HepG2 (cell line): ENCODE results near the gene NPEPL1. TPM values are rescaled to one million over a fixed set of nuclear protein-coding genes. Genes with fewer than 3 reads are reported as not detected.
A peak's percentile ranks its signal among the peaks of the same experiment; 100 is the strongest.
"Not testable (repeated sequence)": the region's sequence is repeated elsewhere in the genome, so short reads cannot be mapped to it uniquely, and the experiment has no call there.

Experiments
- ATAC-seq: fragments of 200-7000 bp; cut with Tn5 transposase; 3 replicates; pipeline ENCODE4 v1.9.1; 2020; ENCODE audit warnings: mild to moderate bottlenecking, moderate library complexity
- BruUV-seq: library from RNA; stranded (reverse); fragments of 400-500 nt; replicated peaks from 2 replicates; lab custom pipeline; 2021; lab: Mats Ljungman, UMichigan
- CTCF ChIA-PET: fragments of 300-600 bp; formaldehyde crosslinking; extraction: SDS; loops from one replicate; lab custom pipeline; 2021; ENCODE audit warnings: low total read pairs, inconsistent platforms, low intra/inter-chr PET ratio; lab: Yijun Ruan, JAX
- POLR2A ChIA-PET: fragments of 350-600 bp; sonication (Branson Sonifier 250); formaldehyde crosslinking; loops from one replicate; lab custom pipeline; 2020; ENCODE audit warnings: antibody characterized with exemption, inconsistent platforms; lab: Yijun Ruan, JAX
- DNase-seq: peaks from one replicate; pipeline ENCODE4 v3.0.0-alpha.2; 2015; ENCODE audit warnings: low spot score
- FAIRE-seq: peaks from 3 replicates; lab custom pipeline; 2011; peaks lifted over from hg19 to GRCh38; lab: Jason Lieb, UNC
- H2AFZ ChIP-seq: one replicate; pipeline ENCODE4 v1.6.1; 2011; ENCODE audit warnings: low read length, inconsistent platforms
- H3K27ac ChIP-seq: fragments of 300-600 bp; 3 replicates; pipeline ENCODE4 v1.8.0; 2011; ENCODE audit warnings: mixed run types, mild to moderate bottlenecking, mixed read lengths, low read length, inconsistent platforms; ENCODE audit not compliant: insufficient read depth; ENCODE audit errors: extremely low read length
- H3K27me3 ChIP-seq, 2 experiments: fragments of 200-600 bp in 1 of 2; 2 replicates in 1 of 2; 3 replicates in 1 of 2; pipeline versions ENCODE4 v1.6.0 to v1.8.0; 2011; ENCODE audit warnings: low read length in 2 of 2, mild to moderate bottlenecking in 2 of 2, moderate library complexity in 2 of 2, inconsistent platforms in 1 of 2; ENCODE audit not compliant: insufficient read depth in 2 of 2, control insufficient read depth in 1 of 2
- H3K36me3 ChIP-seq, 2 experiments: fragments of 200-600 bp in 1 of 2; replicated peaks in 1 of 2; 2 replicates in 1 of 2; 3 replicates in 1 of 2; pipeline versions ENCODE4 v1.5.1 to v1.8.0; 2011; ENCODE audit warnings: low read length in 2 of 2, inconsistent platforms in 1 of 2; ENCODE audit not compliant: insufficient read depth in 2 of 2, control insufficient read depth in 1 of 2
- H3K4me1 ChIP-seq: 2 replicates; pipeline ENCODE4 v1.5.1; 2012; ENCODE audit warnings: low read length, inconsistent platforms; ENCODE audit not compliant: insufficient read depth
- H3K4me2 ChIP-seq: 2 replicates; pipeline ENCODE4 v1.6.0; 2011; ENCODE audit warnings: low read depth, low read length, inconsistent platforms
- H3K4me3 ChIP-seq, 3 experiments: fragments of 200-600 bp in 1 of 3; sonication (generic), shearing (Covaris generic) in 1 of 3; replicated peaks in 1 of 3; 2 replicates each; pipeline ENCODE4 v1.5.1; 2011 to 2016; ENCODE audit warnings: low read length in 3 of 3, inconsistent platforms in 2 of 3, low read depth in 2 of 3, mild to moderate bottlenecking in 2 of 3, control low read depth in 1 of 3, mixed read lengths in 1 of 3; ENCODE audit not compliant: insufficient read depth in 1 of 3
- H3K79me2 ChIP-seq: one replicate; pipeline ENCODE4 v1.6.1; 2011; ENCODE audit warnings: low read length, inconsistent platforms; ENCODE audit not compliant: insufficient read depth
- H3K9ac ChIP-seq: 2 replicates; pipeline ENCODE4 v1.6.0; 2011; ENCODE audit warnings: mild to moderate bottlenecking, low read depth, low read length, inconsistent platforms; ENCODE audit not compliant: insufficient read depth
- H3K9me3 ChIP-seq: 2 replicates; pipeline ENCODE4 v1.5.1; 2012; ENCODE audit warnings: mild to moderate bottlenecking, low read length
- H4K20me1 ChIP-seq: 2 replicates; pipeline ENCODE4 v1.6.0; 2011; ENCODE audit warnings: inconsistent platforms, mild to moderate bottlenecking, low read length, moderate library complexity; ENCODE audit not compliant: insufficient read depth
- ATF7 ChIP-seq, 2 experiments: fragments of 450-650 bp in 1 of 2; sonication (generic) in 1 of 2; formaldehyde crosslinking in 1 of 2; IDR thresholded peaks; 2 replicates each; pipeline versions ENCODE4 v1.4.0 to v1.6.1; 2016 to 2020; ENCODE audit warnings: antibody characterized with exemption in 1 of 2, mild to moderate bottlenecking in 1 of 2, missing genetic modification reagents in 1 of 2
- CREB1 ChIP-seq, 2 experiments: fragments of 450-650 bp in 1 of 2; IDR thresholded peaks; 2 replicates each; pipeline ENCODE4 v1.6.1; 2016 to 2017; ENCODE audit warnings: control low read depth in 1 of 2, mild to moderate bottlenecking in 1 of 2, missing compliant biosample characterization in 1 of 2, missing genetic modification characterization in 1 of 2
- SMAD9 ChIP-seq: sonication (generic); formaldehyde crosslinking; IDR thresholded peaks from 2 replicates; pipeline ENCODE4 v1.5.1; 2020; ENCODE audit warnings: mild to moderate bottlenecking, missing genetic modification reagents
- ZNF431 ChIP-seq: sonication (generic); formaldehyde crosslinking; IDR thresholded peaks from 2 replicates; pipeline ENCODE4 v1.9.0; 2022; ENCODE audit warnings: missing genetic modification reagents, low read depth, mild to moderate bottlenecking, borderline replicate concordance
- WGBS: methylation state at CpG from one replicate; pipeline ENCODE4 v1.1.6; 2017; ENCODE audit warnings: low lambda C conversion rate; 5-methylcytosine and 5-hydroxymethylcytosine counted together
- in situ Hi-C: cut with HindIII; loops from 2 replicates; pipeline ENCODE4 v1.10.0; 2017; ENCODE audit warnings: low pct_unique_long_range_greater_than_20kb; ENCODE audit not compliant: extremely low pct_ligation_motif_present
- intact Hi-C: fragments of 100-400 bp; cut with micrococcal nuclease; formaldehyde crosslinking; loops from one replicate; pipeline ENCODE4 v1.10.0; 2022; ENCODE audit not compliant: unreplicated experiment
- polyA plus RNA-seq, 8 experiments: library from polyadenylated mRNA; depleted of rRNA in 3 of 8; stranded (reverse) in 7 of 8; unstranded in 1 of 8; fragments of >200 nt; fragmentation: Illumina TruSeq in 4 of 8; extraction: Trizol in 4 of 8; gene quantifications; 2 replicates each; pipeline versions ENCODE4 v1.2.1 to v1.2.3, GENCODE V29; 2011 to 2016; ENCODE audit warnings: low read depth in 4 of 8, missing spikeins in 1 of 8, mixed read lengths in 1 of 8; ENCODE audit not compliant: insufficient read depth in 1 of 8
- total RNA-seq, 5 experiments: library from RNA; depleted of rRNA; stranded (reverse); fragments of >200 nt; fragmentation: Illumina TruSeq; extraction: Trizol; gene quantifications; 2 replicates each; pipeline ENCODE4 v1.2.3, GENCODE V29; 2016; ENCODE audit warnings: low read depth in 1 of 5

NPEPL1 gene
- total and polyA plus RNA-seq, 2 of the 13 experiments (the other 11 are each of a cell fraction or from before 2014, with no cell fraction given), result 4.1 to 7.5 TPM

- FAIRE-seq, DNase-seq, H2AFZ ChIP-seq, H3K4me1 ChIP-seq, H3K79me2 ChIP-seq, BruUV-seq, H3K36me3 ChIP-seq, H3K4me3 ChIP-seq, H3K27ac ChIP-seq, H4K20me1 ChIP-seq, POLR2A ChIA-PET, ATAC-seq, H3K9me3 ChIP-seq, in situ Hi-C loops, H3K4me2 ChIP-seq, intact Hi-C loops, CTCF ChIA-PET, H3K9ac ChIP-seq: not testable (repeated sequence)
- WGBS, result 0% methylated on average over 2 of the region's 2 CpGs
- H3K27me3 ChIP-seq, result peaks cover 15 to 36% of the 10 kb centered on the region in 2 experiments
- peak; percentile 84; the same call in 1 of the 2 replicates for TF ChIP-seq ZNF431
These were observed 33.6 kb downstream of the NPEPL1 start for GRCh38 chr20:58726156-58726555.

- no peak overlapping the region for H2AFZ ChIP-seq
- no peak overlapping the region for H3K27ac ChIP-seq
- H4K20me1 ChIP-seq, result no peaks in the 10 kb centered on the region
- ATAC-seq (no peak), DNase-seq (no peak), FAIRE-seq (no peak)
- no peaks in the 10 kb centered on the region for H3K36me3 ChIP-seq
- no peaks in the 10 kb centered on the region for H3K4me1 ChIP-seq
- H3K9me3 ChIP-seq, result no peaks in the 10 kb centered on the region
- H3K27me3 ChIP-seq, result no peaks in the 10 kb centered on the region
- ChIA-PET CTCF (no interaction called here), POLR2A (no interaction called here)
- BruUV-seq, result no TSS peak
- WGBS, result 4% methylated on average over 2 of the region's 2 CpGs
- no peak overlapping the region for H3K4me2 ChIP-seq
- in situ Hi-C loops, result no loop called here
- H3K4me3 ChIP-seq, result no peak overlapping the region
- no peak overlapping the region for H3K9ac ChIP-seq
- TF ChIP-seq CREB1 (IDR thresholded peaks at IDR 0.05) (peak; percentile 89), CREB1 (CRISPR knock-in tag; IDR thresholded peaks at IDR 0.05) (no peak), ATF7 (IDR thresholded peaks at IDR 0.05) (peak; percentile 94), ATF7 (CRISPR knock-in tag; IDR thresholded peaks at IDR 0.05) (no peak), SMAD9 (CRISPR knock-in tag) (no peak)
- no peaks in the 10 kb centered on the region for H3K79me2 ChIP-seq
- intact Hi-C loops, result no loop called here
These were observed 38.6 kb downstream of the NPEPL1 start for GRCh38 chr20:58731192-58731591.
